Body of pancreas (tissue), 4 donors: ENCODE results near the gene ITGB2.

Experiments used
- CTCF ChIP-seq, 7 experiments: fragments of 450-650 bp in 4 of 7; fragments of 200-600 bp in 3 of 7; sonication (generic) in 3 of 7; IDR thresholded peaks; one replicate each; pipeline ENCODE4 v1.5.1; 2016 to 2019; ENCODE audit warnings: antibody characterized with exemption in 7 of 7
- POLR2A ChIP-seq, 3 donors: fragments of 450-650 bp; IDR thresholded peaks; one replicate each; pipeline ENCODE4 v1.6.1; 2016; ENCODE audit warnings: antibody characterized with exemption in 3 of 3, mild to moderate bottlenecking in 2 of 3

- no peak for TF ChIP-seq CTCF (IDR thresholded peaks at IDR 0.05)
- TF ChIP-seq POLR2A (IDR thresholded peaks at IDR 0.05) = no peak
Observed at GRCh38 chr21:44895859-44896258, 24.8 kb downstream of the ITGB2 start.
